Measurements from ENCODE around the gene ZDHHC5. TPM values are rescaled to one million over a fixed set of nuclear protein-coding genes. Genes with fewer than 3 reads are reported as not detected.

The ZDHHC5 gene
- total RNA-seq, 2 donors from 2014 or later: 46.0 to 53.3 TPM

DNA sequence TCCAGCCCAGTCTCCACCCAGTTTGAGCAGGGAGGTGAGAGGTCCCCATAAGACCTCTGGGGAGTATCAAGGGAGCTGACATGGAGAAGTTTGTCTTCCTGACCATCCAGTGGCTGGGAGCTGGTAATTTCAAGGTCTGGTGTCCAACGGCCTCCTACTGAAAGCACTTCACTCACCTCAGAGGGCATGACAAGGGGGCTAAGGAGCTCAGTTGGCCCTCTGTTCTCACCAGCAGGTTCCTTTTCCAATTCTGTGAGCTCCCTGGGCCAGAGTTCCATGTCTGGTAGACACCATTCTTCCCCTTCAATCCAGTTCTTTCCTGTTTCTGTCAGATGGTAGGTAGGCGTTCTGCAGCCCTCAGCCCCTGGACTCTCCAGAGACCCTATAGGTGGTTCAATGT, 76.4 kb downstream of the ZDHHC5 start:
- Histone ChIP-seq H3K9me3 (no peaks in the 10 kb centered on the region), H3K4me3 (no peak overlapping the region), H3K4me1 (ENCODE audit: control insufficient read depth in 1 of 2, low read depth in 2 of 2) (peaks cover 3 to 19% of the 10 kb centered on the region in 2 donors), H3K27me3 (replicated peaks; ENCODE audit: insufficient read depth) (no peaks in the 10 kb centered on the region), H3K36me3 (peaks cover 25% of the 10 kb centered on the region), H3K27ac (no peak overlapping the region)
- no peak for ATAC-seq (ENCODE audit: insufficient number of reproducible peaks, low FRiP score, low read depth)
- TF ChIP-seq CTCF (IDR thresholded peaks at IDR 0.05): no peak
- DNase-seq (ENCODE audit: low spot score): no peak

DNA sequence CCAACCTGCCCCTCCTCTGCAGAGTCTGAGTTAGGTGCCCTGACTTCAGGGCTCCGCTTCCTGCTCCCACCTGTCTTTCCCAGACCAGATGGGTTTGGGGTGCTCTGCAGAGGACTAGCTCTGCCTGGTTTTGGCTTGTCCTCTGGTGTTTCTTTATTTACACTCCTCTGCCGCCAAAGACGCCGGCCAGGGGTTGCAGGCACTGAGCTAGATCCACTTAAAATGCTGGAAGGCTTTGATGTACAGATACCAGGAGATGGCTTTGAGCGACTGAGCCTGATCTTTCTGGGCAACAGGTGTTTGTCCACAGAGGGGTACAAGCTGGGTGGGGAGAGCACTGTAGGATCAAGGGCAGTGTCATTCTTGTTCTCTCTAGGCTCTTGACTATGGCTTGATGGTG, 77.3 kb downstream of the ZDHHC5 start:
- no peaks in the 10 kb centered on the region for H3K27me3 ChIP-seq (replicated peaks; ENCODE audit: insufficient read depth)
- DNase-seq (ENCODE audit: low spot score): no peak
- H3K4me1 ChIP-seq (ENCODE audit: control insufficient read depth in 1 of 2, low read depth in 2 of 2): peaks cover 3 to 19% of the 10 kb centered on the region in 2 donors
- no peaks in the 10 kb centered on the region for H3K9me3 ChIP-seq
- ATAC-seq (ENCODE audit: insufficient number of reproducible peaks, low FRiP score, low read depth): no peak
- H3K36me3 ChIP-seq: peaks cover 25% of the 10 kb centered on the region
- H3K4me3 ChIP-seq: no peak overlapping the region
- TF ChIP-seq CTCF (IDR thresholded peaks at IDR 0.05): no peak
- H3K27ac ChIP-seq: no peak overlapping the region

DNA sequence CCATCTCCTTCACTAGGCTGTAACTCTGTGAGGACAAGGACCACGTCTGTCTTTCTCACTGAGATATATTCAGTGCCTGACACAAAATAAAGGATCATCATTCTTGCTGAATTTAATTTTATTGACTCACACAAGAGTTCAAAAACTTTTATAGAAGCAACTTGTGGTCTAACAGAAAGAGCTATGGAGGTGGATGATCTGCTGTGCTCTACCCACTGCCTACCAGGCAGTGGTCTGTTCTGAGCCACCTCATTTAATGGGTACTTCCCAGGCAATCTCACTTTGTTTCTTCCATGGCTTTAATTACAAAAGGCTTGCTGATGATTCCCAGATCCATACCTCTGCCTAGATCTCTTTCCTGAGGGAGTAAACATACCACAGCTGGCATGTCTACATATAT, 79.0 kb downstream of the ZDHHC5 start:
- no peak for ATAC-seq (ENCODE audit: insufficient number of reproducible peaks, low FRiP score, low read depth)

More for the DNA sequence above, 79.0 kb downstream of the ZDHHC5 start:
- Histone ChIP-seq H3K4me3 (no peak overlapping the region), H3K4me1 (ENCODE audit: control insufficient read depth in 1 of 2, low read depth in 2 of 2) (peaks cover 3 to 13% of the 10 kb centered on the region in 2 donors), H3K9me3 (no peaks in the 10 kb centered on the region), H3K36me3 (peaks cover 25% of the 10 kb centered on the region), H3K27ac (no peak overlapping the region), H3K27me3 (replicated peaks; ENCODE audit: insufficient read depth) (no peaks in the 10 kb centered on the region)
- no peak for DNase-seq (ENCODE audit: low spot score)
- no peak for TF ChIP-seq CTCF (IDR thresholded peaks at IDR 0.05)

Other genes starting within 250 kb of the ZDHHC5 start
- gene SLC43A3, start 241.0 kb upstream of the ZDHHC5 start, total RNA-seq: 10 to 100 TPM; 76.0 to 92.3 TPM
- under 1 TPM in 1 of 2 donors, not detected in 1; 0.35 TPM for gene RTN4RL2, start 207.6 kb upstream of the ZDHHC5 start, total RNA-seq
- gene SLC43A1, start 152.4 kb upstream of the ZDHHC5 start, total RNA-seq: 10 to 100 TPM; 16.6 to 23.6 TPM
- gene TIMM10, start 137.4 kb upstream of the ZDHHC5 start, total RNA-seq: 10 to 100 TPM; 19.5 to 33.5 TPM
- not detected for gene SMTNL1, start 130.5 kb upstream of the ZDHHC5 start, total RNA-seq
- gene UBE2L6, start 100.4 kb upstream of the ZDHHC5 start, total RNA-seq: 10 to 100 TPM; 22.6 to 45.8 TPM
- gene SERPING1, start 70.4 kb upstream of the ZDHHC5 start, total RNA-seq: 100 to 1,000 TPM; 674 to 695 TPM
- 1 to 10 TPM; 1.1 to 1.2 TPM for gene YPEL4, start 18.2 kb upstream of the ZDHHC5 start, total RNA-seq
- 10 to 100 TPM; 15.0 TPM for gene CLP1, start 10.4 kb upstream of the ZDHHC5 start, total RNA-seq
- 10 to 100 TPM; 11.1 to 11.9 TPM for gene MED19, start 44.1 kb downstream of the ZDHHC5 start, total RNA-seq
- gene TMX2, start 44.5 kb downstream of the ZDHHC5 start, total RNA-seq: 10 to 100 TPM; 47.4 to 57.2 TPM
- gene SELENOH, start 73.4 kb downstream of the ZDHHC5 start, total RNA-seq: 10 to 100 TPM; 73.9 to 78.0 TPM
- gene BTBD18, start 83.7 kb downstream of the ZDHHC5 start, total RNA-seq: not detected
- 100 to 1,000 TPM in 1 of 2 donors, 10 to 100 TPM in 1; 95.3 to 119 TPM for gene CTNND1, start 93.7 kb downstream of the ZDHHC5 start, total RNA-seq